ENCODE results near the gene KCTD5.
"Not testable (repeated sequence)": the region's sequence is repeated elsewhere in the genome, so short reads cannot be mapped to it uniquely, and the experiment has no call there.

Gene KCTD5

GRCh38 chr16:2720719-2721633 lies 38.7 kb downstream of the KCTD5 start:
- peak overlapping the region; percentile 91 for H3K27ac ChIP-seq (ENCODE audit: low read depth, low read length)
- H3K9ac ChIP-seq (ENCODE audit: low read depth, low read length) = peak overlapping the region; percentile 63
- no peaks in the 10 kb centered on the region for H3K36me3 ChIP-seq (ENCODE audit: control insufficient read depth, insufficient read depth, low read length)
- H3K4me3 ChIP-seq (ENCODE audit: low read depth, low read length) = peak overlapping the region; percentile 67
- no peaks in the 10 kb centered on the region for H3K9me3 ChIP-seq (ENCODE audit: control insufficient read depth, insufficient read depth, low read length)
- no peaks in the 10 kb centered on the region for H3K27me3 ChIP-seq (ENCODE audit: control insufficient read depth, insufficient read depth, low read length)
- H3K4me1 ChIP-seq (ENCODE audit: control insufficient read depth, insufficient read depth, low read length) = no peaks in the 10 kb centered on the region

GRCh38 chr16:2721634-2722173 lies 39.4 kb downstream of the KCTD5 start:
- H3K27me3 ChIP-seq (ENCODE audit: control insufficient read depth, insufficient read depth, low read length); H3K4me1 ChIP-seq (ENCODE audit: control insufficient read depth, insufficient read depth, low read length); H3K36me3 ChIP-seq (ENCODE audit: control insufficient read depth, insufficient read depth, low read length); H3K9me3 ChIP-seq (ENCODE audit: control insufficient read depth, insufficient read depth, low read length): not testable (repeated sequence)
- H3K9ac ChIP-seq (ENCODE audit: low read depth, low read length) = peak overlapping the region; percentile 54; the same call in 1 of the 2 replicates
- peak overlapping the region; percentile 79 for H3K27ac ChIP-seq (ENCODE audit: low read depth, low read length)
- H3K4me3 ChIP-seq (ENCODE audit: low read depth, low read length) = peak overlapping the region; percentile 67

- Histone ChIP-seq H3K4me1 (ENCODE audit: control insufficient read depth, insufficient read depth, low read length) (no peaks in the 10 kb centered on the region), H3K36me3 (ENCODE audit: control insufficient read depth, insufficient read depth, low read length) (no peaks in the 10 kb centered on the region), H3K4me3 (ENCODE audit: low read depth, low read length) (no peak overlapping the region), H3K27ac (ENCODE audit: low read depth, low read length) (no peak overlapping the region), H3K9ac (ENCODE audit: low read depth, low read length) (no peak overlapping the region), H3K9me3 (ENCODE audit: control insufficient read depth, insufficient read depth, low read length) (no peaks in the 10 kb centered on the region), H3K27me3 (ENCODE audit: control insufficient read depth, insufficient read depth, low read length) (no peaks in the 10 kb centered on the region)
These were observed 41.9 kb downstream of the KCTD5 start for GRCh38 chr16:2724088-2724676.

GRCh38 chr16:2724816-2725348 lies 42.6 kb downstream of the KCTD5 start:
- H3K4me3 ChIP-seq (ENCODE audit: low read depth, low read length) = no peak overlapping the region
- no peaks in the 10 kb centered on the region for H3K4me1 ChIP-seq (ENCODE audit: control insufficient read depth, insufficient read depth, low read length)
- no peak overlapping the region for H3K9ac ChIP-seq (ENCODE audit: low read depth, low read length)
- H3K36me3 ChIP-seq (ENCODE audit: control insufficient read depth, insufficient read depth, low read length) = no peaks in the 10 kb centered on the region
- H3K27ac ChIP-seq (ENCODE audit: low read depth, low read length) = no peak overlapping the region
- no peaks in the 10 kb centered on the region for H3K9me3 ChIP-seq (ENCODE audit: control insufficient read depth, insufficient read depth, low read length)
- H3K27me3 ChIP-seq (ENCODE audit: control insufficient read depth, insufficient read depth, low read length) = no peaks in the 10 kb centered on the region

GRCh38 chr16:2726923-2727322 lies 44.6 kb downstream of the KCTD5 start:
- Histone ChIP-seq H3K9ac (ENCODE audit: low read depth, low read length) (no peak overlapping the region), H3K27ac (ENCODE audit: low read depth, low read length) (no peak overlapping the region), H3K4me1 (ENCODE audit: control insufficient read depth, insufficient read depth, low read length) (no peaks in the 10 kb centered on the region), H3K9me3 (ENCODE audit: control insufficient read depth, insufficient read depth, low read length) (no peaks in the 10 kb centered on the region), H3K27me3 (ENCODE audit: control insufficient read depth, insufficient read depth, low read length) (no peaks in the 10 kb centered on the region), H3K36me3 (ENCODE audit: control insufficient read depth, insufficient read depth, low read length) (no peaks in the 10 kb centered on the region), H3K4me3 (ENCODE audit: low read depth, low read length) (no peak overlapping the region)

GRCh38 chr16:2728034-2728433 lies 45.7 kb downstream of the KCTD5 start:
- Histone ChIP-seq H3K4me1 (ENCODE audit: control insufficient read depth, insufficient read depth, low read length) (no peaks in the 10 kb centered on the region), H3K4me3 (ENCODE audit: low read depth, low read length) (no peak overlapping the region), H3K9me3 (ENCODE audit: control insufficient read depth, insufficient read depth, low read length) (no peaks in the 10 kb centered on the region), H3K36me3 (ENCODE audit: control insufficient read depth, insufficient read depth, low read length) (no peaks in the 10 kb centered on the region), H3K9ac (ENCODE audit: low read depth, low read length) (no peak overlapping the region), H3K27ac (ENCODE audit: low read depth, low read length) (no peak overlapping the region), H3K27me3 (ENCODE audit: control insufficient read depth, insufficient read depth, low read length) (no peaks in the 10 kb centered on the region)

- Histone ChIP-seq H3K27me3 (ENCODE audit: control insufficient read depth, insufficient read depth, low read length) (no peaks in the 10 kb centered on the region), H3K4me1 (ENCODE audit: control insufficient read depth, insufficient read depth, low read length) (no peaks in the 10 kb centered on the region), H3K9ac (ENCODE audit: low read depth, low read length) (no peak overlapping the region), H3K27ac (ENCODE audit: low read depth, low read length) (no peak overlapping the region), H3K36me3 (ENCODE audit: control insufficient read depth, insufficient read depth, low read length) (no peaks in the 10 kb centered on the region), H3K4me3 (ENCODE audit: low read depth, low read length) (no peak overlapping the region), H3K9me3 (ENCODE audit: control insufficient read depth, insufficient read depth, low read length) (no peaks in the 10 kb centered on the region)
These were observed 52.7 kb downstream of the KCTD5 start for GRCh38 chr16:2734844-2735515.

- Histone ChIP-seq H3K9ac (ENCODE audit: low read depth, low read length) (no peak overlapping the region), H3K27me3 (ENCODE audit: control insufficient read depth, insufficient read depth, low read length) (no peaks in the 10 kb centered on the region), H3K4me1 (ENCODE audit: control insufficient read depth, insufficient read depth, low read length) (no peaks in the 10 kb centered on the region), H3K36me3 (ENCODE audit: control insufficient read depth, insufficient read depth, low read length) (no peaks in the 10 kb centered on the region), H3K9me3 (ENCODE audit: control insufficient read depth, insufficient read depth, low read length) (no peaks in the 10 kb centered on the region), H3K4me3 (ENCODE audit: low read depth, low read length) (no peak overlapping the region), H3K27ac (ENCODE audit: low read depth, low read length) (no peak overlapping the region)
These were observed 54.3 kb downstream of the KCTD5 start for GRCh38 chr16:2736476-2737237.

- H3K4me3 ChIP-seq (ENCODE audit: low read depth, low read length) = no peak overlapping the region
- no peaks in the 10 kb centered on the region for H3K9me3 ChIP-seq (ENCODE audit: control insufficient read depth, insufficient read depth, low read length)
- H3K27ac ChIP-seq (ENCODE audit: low read depth, low read length) = no peak overlapping the region
- H3K36me3 ChIP-seq (ENCODE audit: control insufficient read depth, insufficient read depth, low read length) = no peaks in the 10 kb centered on the region
- H3K9ac ChIP-seq (ENCODE audit: low read depth, low read length) = no peak overlapping the region
- no peaks in the 10 kb centered on the region for H3K4me1 ChIP-seq (ENCODE audit: control insufficient read depth, insufficient read depth, low read length)
- no peaks in the 10 kb centered on the region for H3K27me3 ChIP-seq (ENCODE audit: control insufficient read depth, insufficient read depth, low read length)
These were observed 54.9 kb downstream of the KCTD5 start for GRCh38 chr16:2737238-2737605.

- Histone ChIP-seq H3K4me1 (ENCODE audit: control insufficient read depth, insufficient read depth, low read length) (no peaks in the 10 kb centered on the region), H3K9ac (ENCODE audit: low read depth, low read length) (no peak overlapping the region), H3K9me3 (ENCODE audit: control insufficient read depth, insufficient read depth, low read length) (no peaks in the 10 kb centered on the region), H3K4me3 (ENCODE audit: low read depth, low read length) (no peak overlapping the region), H3K36me3 (ENCODE audit: control insufficient read depth, insufficient read depth, low read length) (no peaks in the 10 kb centered on the region), H3K27me3 (ENCODE audit: control insufficient read depth, insufficient read depth, low read length) (no peaks in the 10 kb centered on the region), H3K27ac (ENCODE audit: low read depth, low read length) (no peak overlapping the region)
These were observed 55.6 kb downstream of the KCTD5 start for GRCh38 chr16:2737895-2738418.
